Measurements from ENCODE around the gene ENPP7. TPM values are rescaled to one million over a fixed set of nuclear protein-coding genes. Genes with fewer than 3 reads are reported as not detected.

The ENPP7 gene
- total RNA-seq, 1 experiment from 2014 or later: not detected

DNA sequence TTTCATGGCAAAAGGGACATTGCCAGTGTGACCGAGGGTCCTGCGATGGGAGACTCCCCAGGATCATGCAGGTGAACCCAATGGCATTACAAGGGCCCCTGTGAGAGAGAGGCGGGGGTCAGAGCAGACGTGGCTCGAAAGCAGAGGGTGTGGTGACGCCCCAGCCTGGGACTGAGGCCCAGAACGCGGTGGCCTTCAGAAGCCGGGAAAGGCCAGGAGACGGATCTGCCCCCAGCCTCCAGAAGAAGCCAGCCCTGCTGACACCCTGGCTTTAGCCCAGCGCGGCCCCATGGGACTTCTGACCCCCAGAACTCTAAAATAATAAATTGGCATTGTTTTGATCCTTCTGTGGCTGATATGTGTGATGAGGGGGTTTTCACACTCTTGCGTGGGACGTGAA lies 17.4 kb upstream of the ENPP7 start:
- no peak for DNase-seq (ENCODE audit: low read depth, low spot score)
- Histone ChIP-seq H3K36me3 (ENCODE audit: control insufficient read depth in 1 of 2, insufficient read depth in 2 of 2, low read length in 2 of 2) (no peaks in the 10 kb centered on the region), H3K9me2 (ENCODE audit: insufficient read depth) (no peaks in the 10 kb centered on the region), H2AFZ (ENCODE audit: low read depth, low read length, poor library complexity, severe bottlenecking) (no peak overlapping the region), H3K4me3 (replicated peaks in 1 of 2; ENCODE audit: low read depth in 1 of 2, low read length in 2 of 2) (no peak overlapping the region), H3K4me2 (ENCODE audit: low read length) (no peak overlapping the region), H4K20me1 (ENCODE audit: insufficient read depth) (no peaks in the 10 kb centered on the region), H3K79me2 (ENCODE audit: insufficient read depth, low read length) (no peaks in the 10 kb centered on the region), H3K27ac (ENCODE audit: low read depth, low read length) (no peak overlapping the region), H3K27me3 (ENCODE audit: insufficient read depth, low read length) (no peaks in the 10 kb centered on the region), H3K9ac (ENCODE audit: low read length) (no peak overlapping the region), H3K4me1 (ENCODE audit: control insufficient read depth in 1 of 2, insufficient read depth in 2 of 2, low read length in 2 of 2) (peaks cover 0 to 6% of the 10 kb centered on the region in 2 experiments; a peak in 2 of 4 replicates), H3K9me3 (ENCODE audit: control insufficient read depth in 1 of 2, insufficient read depth in 1 of 2, low read depth in 1 of 2, low read length in 2 of 2) (no peaks in the 10 kb centered on the region)
- ChIA-PET RAD21 (ENCODE audit: low non-redundant PET in 1 of 2, low total read pairs in 2 of 2, uncharacterized antibody in 2 of 2, unreplicated experiment in 2 of 2) (no interaction called here), POLR2A (no interaction called here), CTCF (no interaction called here)
- no TSS peak for BruUV-seq (replicated peaks)
- no peak for ATAC-seq
- TF ChIP-seq POLR2A (IDR thresholded peaks at IDR 0.05; ENCODE audit: borderline replicate concordance, extremely low read depth, insufficient read depth, insufficient read length) (no peak), EZH2 (IDR thresholded peaks at IDR 0.05) (no peak), EZH2phosphoT487 (IDR thresholded peaks at IDR 0.05; ENCODE audit: borderline replicate concordance) (no peak), POLR2AphosphoS5 (IDR thresholded peaks at IDR 0.05; ENCODE audit: low read depth, low read length) (no peak), ZFX (IDR thresholded peaks at IDR 0.05) (no peak), CEBPB (IDR thresholded peaks at IDR 0.05; ENCODE audit: low read depth) (no peak), SP1 (IDR thresholded peaks at IDR 0.05; ENCODE audit: low read depth) (no peak), RAD21 (IDR thresholded peaks at IDR 0.05; ENCODE audit: low read depth) (no peak), ZNF274 (IDR thresholded peaks at IDR 0.05; ENCODE audit: low read depth, low read length) (no peak), ELF1 (IDR thresholded peaks at IDR 0.05; ENCODE audit: borderline replicate concordance, low read depth) (no peak), JUND (IDR thresholded peaks at IDR 0.05) (no peak), EGR1 (IDR thresholded peaks at IDR 0.05; ENCODE audit: low read depth) (no peak)
- TF ChIP-seq, protein P1, sequence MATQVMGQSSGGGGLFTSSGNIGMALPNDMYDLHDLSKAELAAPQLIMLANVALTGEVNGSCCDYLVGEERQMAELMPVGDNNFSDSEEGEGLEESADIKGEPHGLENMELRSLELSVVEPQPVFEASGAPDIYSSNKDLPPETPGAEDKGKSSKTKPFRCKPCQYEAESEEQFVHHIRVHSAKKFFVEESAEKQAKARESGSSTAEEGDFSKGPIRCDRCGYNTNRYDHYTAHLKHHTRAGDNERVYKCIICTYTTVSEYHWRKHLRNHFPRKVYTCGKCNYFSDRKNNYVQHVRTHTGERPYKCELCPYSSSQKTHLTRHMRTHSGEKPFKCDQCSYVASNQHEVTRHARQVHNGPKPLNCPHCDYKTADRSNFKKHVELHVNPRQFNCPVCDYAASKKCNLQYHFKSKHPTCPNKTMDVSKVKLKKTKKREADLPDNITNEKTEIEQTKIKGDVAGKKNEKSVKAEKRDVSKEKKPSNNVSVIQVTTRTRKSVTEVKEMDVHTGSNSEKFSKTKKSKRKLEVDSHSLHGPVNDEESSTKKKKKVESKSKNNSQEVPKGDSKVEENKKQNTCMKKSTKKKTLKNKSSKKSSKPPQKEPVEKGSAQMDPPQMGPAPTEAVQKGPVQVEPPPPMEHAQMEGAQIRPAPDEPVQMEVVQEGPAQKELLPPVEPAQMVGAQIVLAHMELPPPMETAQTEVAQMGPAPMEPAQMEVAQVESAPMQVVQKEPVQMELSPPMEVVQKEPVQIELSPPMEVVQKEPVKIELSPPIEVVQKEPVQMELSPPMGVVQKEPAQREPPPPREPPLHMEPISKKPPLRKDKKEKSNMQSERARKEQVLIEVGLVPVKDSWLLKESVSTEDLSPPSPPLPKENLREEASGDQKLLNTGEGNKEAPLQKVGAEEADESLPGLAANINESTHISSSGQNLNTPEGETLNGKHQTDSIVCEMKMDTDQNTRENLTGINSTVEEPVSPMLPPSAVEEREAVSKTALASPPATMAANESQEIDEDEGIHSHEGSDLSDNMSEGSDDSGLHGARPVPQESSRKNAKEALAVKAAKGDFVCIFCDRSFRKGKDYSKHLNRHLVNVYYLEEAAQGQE (IDR thresholded peaks at IDR 0.05; ENCODE audit: low read depth): no peak
- TF ChIP-seq, protein P2, sequence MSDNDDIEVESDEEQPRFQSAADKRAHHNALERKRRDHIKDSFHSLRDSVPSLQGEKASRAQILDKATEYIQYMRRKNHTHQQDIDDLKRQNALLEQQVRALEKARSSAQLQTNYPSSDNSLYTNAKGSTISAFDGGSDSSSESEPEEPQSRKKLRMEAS (IDR thresholded peaks at IDR 0.05): no peak
- TF ChIP-seq, protein P3, sequence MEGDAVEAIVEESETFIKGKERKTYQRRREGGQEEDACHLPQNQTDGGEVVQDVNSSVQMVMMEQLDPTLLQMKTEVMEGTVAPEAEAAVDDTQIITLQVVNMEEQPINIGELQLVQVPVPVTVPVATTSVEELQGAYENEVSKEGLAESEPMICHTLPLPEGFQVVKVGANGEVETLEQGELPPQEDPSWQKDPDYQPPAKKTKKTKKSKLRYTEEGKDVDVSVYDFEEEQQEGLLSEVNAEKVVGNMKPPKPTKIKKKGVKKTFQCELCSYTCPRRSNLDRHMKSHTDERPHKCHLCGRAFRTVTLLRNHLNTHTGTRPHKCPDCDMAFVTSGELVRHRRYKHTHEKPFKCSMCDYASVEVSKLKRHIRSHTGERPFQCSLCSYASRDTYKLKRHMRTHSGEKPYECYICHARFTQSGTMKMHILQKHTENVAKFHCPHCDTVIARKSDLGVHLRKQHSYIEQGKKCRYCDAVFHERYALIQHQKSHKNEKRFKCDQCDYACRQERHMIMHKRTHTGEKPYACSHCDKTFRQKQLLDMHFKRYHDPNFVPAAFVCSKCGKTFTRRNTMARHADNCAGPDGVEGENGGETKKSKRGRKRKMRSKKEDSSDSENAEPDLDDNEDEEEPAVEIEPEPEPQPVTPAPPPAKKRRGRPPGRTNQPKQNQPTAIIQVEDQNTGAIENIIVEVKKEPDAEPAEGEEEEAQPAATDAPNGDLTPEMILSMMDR (IDR thresholded peaks at IDR 0.05 in 2 of 3, conservative IDR thresholded peaks at IDR 0.05 in 1 of 3; ENCODE audit: borderline replicate concordance in 1 of 3, insufficient read depth in 1 of 3, low read depth in 2 of 3, low read length in 2 of 3): no peak
- intact Hi-C loops (cut with micrococcal nuclease): no loop called here
